ENCODE measurements around the gene PRKG1.
A peak's percentile ranks its signal among the peaks of the same experiment; 100 is the strongest.
"Not testable (repeated sequence)": the region's sequence is repeated elsewhere in the genome, so short reads cannot be mapped to it uniquely, and the experiment has no call there.

PRKG1 gene

DNA sequence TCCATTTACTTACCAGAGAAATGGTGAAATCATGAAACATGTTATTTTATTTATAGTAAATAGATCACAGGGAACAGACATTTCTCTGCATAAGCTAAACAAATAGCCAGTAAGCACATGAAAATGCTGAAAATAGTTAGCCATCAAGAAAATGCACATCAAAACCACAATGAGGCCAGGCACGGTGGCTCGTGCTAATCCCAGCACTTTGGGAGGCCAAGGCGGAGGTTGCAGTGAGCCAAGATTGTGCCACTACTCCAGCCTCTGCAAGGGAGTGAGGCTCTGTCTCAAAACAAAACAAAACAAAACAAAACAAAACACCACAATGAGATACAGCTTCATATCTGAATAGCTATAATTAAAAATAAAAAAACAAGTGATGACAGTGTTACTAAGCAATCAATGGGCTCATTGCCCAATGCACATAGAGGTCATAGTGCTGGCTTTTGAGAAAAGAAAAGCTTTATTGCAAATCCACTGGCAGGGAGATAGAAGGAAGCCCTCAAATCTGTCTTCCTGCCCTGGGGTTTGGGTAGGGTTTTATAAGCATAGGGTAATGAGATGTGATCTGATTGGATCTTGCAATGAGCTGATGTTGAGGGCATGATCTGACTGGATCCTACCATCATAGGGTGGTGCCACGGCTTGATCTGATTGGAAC lies 608.9 kb downstream of the PRKG1 start:
- DNase-seq, result no peak

DNA sequence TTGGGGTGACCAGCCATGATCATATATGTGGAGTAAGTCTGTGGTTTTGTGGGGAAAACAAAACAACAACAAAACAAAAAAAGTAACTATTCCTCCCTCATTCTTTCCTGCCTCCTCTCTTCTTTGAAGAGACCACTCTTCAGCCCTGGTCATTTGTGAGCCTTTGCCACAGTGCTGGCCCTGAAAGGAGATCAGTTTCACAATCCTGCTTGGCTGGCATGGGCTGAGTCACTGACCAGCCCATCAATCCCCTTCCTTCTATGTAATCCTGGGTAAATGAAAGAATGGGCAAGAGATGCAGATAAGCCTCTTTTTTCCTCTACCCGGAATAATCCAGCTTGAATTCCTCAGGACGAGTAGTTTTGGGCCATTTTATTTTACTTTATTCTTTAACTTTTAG lies 611.5 kb downstream of the PRKG1 start:
- DNase-seq, result no peak

DNA sequence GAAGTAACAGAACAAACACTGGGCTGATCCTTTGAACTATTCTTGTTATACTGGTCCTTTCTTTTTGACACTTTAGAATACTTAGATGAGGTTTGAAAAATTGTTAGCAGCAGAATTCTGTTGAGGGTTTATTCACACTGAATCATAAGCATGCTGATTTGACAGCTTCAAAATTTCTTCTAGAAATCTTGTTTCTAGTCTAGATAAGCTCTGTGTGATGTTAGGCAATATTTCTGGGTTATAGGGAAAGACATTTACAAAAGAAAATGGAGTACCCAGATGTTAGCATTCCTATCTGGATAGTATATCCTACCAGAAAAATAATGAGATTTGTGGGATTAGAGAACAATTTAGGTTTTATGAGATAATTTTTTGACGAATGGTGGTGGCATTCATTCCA lies 613.0 kb downstream of the PRKG1 start:
- DNase-seq, result no peak

DNA sequence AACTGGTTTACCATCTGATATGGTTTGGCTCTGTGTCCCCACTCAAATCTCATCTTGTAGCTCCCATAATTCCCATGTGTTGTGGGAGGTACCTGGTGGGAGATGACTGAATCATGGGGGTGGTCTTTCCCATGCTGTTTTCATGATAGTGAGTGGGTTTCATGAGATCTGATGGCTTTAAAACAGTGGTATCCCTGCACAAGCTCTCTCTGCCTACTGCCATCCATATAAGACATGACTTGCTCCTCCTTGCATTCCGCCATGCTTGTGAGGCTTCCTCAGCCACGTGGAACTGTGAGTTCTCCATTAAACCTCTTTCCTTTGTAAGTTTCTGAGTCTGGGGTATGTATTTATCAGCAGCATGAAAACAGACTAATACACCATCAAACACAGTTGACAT lies 614.5 kb downstream of the PRKG1 start:
- DNase-seq, result not testable (repeated sequence)

DNA sequence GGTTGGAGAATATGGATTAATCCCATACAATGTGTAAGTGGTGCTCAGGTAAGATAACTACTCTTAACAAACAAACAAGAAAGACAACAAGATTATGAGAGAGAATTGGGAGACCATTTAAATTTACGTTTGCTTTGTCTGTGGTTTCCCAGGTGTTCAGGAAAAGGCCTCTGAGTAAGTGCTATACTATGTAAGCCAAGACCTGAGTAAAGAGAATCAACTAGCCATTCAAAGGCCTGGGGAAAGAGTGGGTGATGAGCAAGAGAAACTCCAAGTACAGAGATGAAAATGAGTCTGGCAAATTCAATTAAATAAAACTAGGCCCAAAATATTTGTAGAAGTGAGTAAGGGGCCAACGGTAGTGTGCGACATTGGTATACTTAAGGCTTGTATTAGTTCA lies 615.2 kb downstream of the PRKG1 start:
- no peak for DNase-seq

DNA sequence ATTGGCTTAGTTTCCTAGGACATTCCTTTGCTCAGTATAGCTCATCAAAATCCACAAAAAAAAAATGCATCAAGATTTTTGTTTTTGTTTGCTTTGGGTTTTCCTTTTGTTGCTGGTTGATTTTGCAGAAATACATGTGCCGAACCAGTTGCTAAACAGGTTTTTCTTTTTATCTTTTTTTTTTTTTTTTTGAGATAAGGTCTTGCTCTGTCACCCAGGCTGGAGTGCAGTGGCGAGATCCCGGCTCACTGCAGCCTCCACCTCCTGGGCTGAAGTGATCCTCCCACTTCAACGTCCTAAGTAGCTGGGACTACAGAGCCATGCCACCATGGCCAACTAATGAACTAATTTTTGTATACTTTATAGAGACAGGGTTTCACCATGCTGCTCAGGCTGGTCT lies 616.8 kb downstream of the PRKG1 start:
- DNase-seq, result no peak

DNA sequence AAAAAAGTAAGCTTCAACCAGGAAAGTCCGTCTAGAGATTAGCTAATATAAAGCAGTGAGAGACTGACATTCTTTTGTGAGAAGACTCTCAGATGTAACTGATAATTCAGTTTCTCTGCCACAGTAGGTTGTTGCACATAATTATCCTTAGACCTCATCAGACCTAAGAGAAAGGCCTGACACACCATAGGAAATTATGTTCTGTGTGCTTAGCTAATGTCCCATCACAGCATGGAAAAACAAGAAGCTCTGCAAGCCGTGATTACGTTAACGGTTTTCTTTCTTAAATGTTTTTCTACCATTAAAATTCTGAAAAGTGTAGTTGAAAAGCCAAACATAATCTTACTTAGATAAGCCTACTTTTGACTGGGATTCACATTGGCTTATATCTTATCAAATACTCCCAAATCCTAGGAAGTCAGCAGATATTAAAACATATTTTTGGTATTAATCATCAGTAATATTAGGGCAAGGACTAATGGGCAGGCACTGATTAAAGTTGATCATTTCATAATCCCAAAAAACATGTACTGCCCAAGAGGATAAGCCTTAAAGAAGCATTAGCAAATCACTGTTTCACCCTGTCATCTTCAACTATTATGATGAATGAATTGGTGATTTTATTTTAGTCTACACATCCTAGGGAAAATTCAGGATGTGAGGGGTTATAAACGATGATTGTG lies 619.9 kb downstream of the PRKG1 start:
- no peak for DNase-seq

DNA sequence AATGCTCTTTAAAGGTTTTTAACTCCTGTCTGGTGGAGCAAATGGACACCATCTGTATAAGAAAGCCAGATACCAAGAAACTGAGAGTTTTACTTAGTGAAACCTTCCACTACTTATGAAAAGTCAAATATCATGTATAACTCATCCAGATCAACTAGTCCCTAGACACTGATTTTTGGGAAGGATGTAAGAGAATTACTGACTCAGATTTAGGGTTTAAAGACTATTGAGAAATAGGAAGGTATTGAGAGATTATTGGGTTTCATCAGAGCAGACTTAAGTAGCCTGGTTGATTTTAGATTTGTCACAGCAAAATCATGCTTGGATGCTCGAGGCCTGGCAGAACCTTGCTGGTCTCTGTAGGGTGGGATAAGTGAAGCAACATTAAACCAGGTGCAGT lies 622.0 kb downstream of the PRKG1 start:
- no peak for DNase-seq

DNA sequence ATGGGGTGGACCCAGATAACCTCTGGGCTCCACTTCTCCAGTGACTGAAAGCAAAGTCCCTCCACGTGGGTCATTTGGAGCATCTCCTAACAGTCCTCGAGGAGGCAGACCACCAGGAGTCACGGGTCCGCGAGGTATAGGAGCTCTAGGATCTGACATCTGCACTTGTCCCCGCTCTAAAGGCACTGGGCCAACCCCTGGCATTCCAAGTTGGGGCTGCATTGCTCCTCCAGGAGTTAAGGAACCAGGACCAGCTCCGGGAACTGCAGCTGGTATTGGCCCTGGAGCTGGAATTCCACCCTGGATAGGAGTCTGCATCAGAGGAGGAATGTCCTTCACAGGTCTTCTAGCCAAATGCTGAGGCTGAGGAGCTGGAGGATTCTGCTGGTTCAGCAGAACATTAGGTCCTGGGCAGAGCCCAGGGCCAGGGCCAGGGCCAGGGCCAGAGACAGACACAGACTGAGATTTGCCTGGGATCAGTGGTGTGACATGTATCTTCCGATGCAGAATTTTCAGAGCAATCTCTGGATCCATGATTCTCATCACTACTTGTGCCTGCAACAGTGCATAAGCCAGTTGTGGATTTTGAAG lies 624.3 kb downstream of the PRKG1 start:
- no peak for DNase-seq

DNA sequence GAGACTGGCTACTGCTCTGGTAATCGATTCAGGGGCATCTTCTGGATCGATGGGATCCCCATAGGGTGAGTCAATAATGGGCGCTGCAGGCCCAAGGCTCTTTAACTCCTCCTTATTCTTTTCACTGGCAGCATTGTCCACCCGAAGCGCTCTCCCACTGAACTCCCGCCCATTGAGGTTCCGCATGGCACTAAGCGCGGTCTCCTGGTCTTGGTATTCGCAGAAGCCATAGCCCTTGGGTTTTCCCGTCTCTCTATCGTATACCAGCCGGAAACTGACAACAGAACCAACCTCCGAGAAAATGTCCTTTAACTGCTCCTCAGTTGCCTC lies 624.8 kb downstream of the PRKG1 start:
- no peak for DNase-seq

DNA sequence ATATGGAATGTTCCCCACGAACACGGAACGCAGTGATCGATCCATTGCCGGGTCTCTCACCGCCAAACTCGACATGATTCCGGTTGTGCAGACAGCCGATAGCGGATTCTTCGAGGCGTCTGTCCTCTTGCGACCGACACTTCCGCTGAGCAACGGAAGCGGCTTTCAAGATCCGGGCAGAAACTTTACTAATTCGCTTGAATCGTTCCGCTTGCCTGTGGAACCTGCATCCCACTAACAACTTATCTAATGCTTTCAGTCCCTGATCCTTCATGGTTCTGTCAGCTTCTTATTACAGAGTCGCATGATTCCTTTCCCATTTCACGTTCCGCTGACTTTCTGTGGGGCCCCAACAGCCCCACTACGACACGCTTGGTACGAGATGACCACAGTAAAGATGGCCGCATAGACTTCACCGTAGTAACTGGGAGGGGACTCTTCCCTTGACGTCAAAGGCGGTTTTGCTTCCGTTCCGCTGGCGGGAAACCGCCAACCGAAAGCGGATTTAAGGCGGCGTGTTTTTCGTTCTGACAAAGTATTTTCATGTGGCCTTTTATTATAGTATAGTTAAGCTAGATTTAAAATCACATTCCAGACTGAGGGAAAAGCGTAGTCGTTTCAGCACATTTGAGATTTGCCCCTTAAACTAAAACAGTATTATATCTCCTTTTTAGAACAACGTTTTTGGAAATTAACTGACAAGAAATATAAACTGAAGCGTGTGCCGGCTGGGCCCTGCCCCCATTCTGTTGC lies 625.4 kb downstream of the PRKG1 start, which contains the start of gene CSTF2T:
TSS of gene CSTF2T (minus strand) at position 121 of the 753 bp plus-strand sequence. CDS start at position 75, 46 bp downstream.
- DNase-seq, result peak; percentile 87

DNA sequence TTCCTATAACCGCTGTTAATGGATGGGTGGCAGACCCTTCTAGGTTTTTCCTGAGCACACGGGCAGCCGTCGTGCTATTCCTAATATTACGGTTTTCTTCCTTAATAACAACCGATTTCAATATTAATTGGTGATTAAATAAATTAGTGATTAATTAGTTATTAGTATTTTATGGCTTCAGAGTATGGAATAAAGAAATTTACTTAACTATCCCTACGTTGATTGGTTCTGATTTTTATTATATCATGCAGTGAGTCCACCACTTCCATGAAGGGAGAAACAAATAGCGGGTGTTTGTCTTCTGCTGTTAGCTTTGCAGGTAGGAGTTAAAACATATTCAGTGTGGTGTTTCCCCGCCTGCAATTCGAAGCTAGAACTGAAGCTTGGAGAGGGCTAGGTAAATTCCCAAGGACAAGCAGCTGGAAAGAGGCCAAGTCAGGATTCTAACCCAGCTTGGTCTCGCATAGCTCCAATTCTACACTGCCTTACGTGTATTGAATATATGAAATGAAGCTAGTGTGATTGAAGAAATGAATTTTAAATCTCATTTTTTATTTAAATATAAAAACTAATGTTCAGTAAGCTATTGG lies 626.0 kb downstream of the PRKG1 start:
- no peak for DNase-seq

DNA sequence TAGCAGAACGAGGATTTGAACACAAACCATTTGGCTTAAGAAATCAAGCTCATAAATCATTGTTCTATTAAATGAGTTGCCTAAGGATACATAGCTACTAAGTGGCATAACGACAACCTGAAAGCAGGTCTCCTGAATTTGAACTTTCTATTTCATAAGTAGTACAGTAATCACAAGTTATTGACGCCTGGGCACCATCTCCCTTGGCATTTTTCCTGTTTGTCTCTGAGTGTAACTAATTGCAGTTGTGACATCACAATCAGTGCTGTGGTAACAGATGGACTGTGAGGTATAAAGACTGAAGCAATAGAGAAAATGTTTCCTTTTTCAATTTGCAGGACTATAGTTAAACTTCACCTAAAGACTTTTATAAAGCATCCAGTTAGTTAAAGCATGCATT lies 631.5 kb downstream of the PRKG1 start:
- DNase-seq, result no peak

DNA sequence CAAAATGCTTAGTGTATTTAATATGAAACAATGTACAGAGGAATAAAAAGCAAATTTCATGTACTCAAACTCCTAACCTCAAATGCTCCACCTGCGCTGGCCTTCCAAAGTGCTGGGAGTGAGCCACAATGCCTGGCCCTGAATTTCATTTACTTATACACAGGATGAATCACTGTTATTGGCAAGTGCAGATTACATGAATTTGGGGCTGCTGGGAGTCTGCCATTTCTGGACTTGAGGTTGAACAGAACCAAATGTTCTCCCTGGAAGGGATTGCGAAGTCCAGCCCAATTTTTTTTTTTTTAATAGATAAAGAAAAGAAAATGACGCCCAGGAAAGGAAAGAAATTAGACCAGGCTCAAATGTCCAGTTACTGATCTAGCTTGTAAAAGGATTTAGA lies 631.9 kb downstream of the PRKG1 start:
- no peak for DNase-seq

DNA sequence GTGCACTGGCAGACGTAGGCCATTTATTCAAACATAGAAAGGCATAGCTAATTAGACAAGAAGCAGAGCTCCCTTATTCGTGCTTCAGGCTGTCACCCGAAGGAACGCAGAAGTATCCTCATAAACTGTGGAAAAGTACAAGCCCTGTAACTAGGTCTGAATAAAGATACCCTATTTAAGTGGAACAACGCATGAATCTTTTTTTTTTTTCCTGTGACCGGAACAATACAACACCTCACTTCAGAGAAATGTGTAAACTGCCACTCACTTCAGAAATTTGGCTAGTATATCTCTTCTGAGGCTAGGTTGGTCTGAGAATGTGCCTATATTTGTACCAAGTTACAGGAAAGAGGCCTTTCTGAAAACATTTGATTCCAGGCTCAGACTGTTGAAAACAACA lies 633.1 kb downstream of the PRKG1 start:
- no peak for DNase-seq

DNA sequence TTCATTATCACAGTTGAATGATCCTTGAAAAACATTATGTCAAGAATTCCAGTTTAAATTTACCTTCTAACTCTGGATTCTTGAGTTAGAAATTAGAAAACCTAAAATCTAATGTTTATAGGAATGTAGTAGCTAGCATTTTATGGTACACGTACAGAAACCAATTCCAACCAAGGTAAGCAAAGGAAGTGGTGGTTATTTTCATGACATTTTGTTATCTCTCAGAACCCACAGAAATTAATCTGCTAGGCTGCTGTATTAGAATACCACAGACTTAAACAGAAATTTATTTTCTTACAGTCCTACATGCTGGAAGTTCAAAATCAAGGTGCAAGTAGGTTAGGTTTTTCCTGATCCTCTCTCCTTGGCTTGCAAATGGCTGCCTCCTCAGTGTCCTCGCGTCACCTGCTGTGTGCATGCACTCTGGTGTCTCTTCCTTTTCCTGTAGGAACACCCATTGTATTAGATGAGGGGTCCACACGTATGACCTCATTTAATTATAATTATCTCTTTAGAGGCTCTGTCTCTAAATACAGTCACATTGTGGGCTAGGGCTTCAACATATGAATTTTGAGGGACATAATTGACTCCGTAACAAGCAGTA lies 633.6 kb downstream of the PRKG1 start:
- DNase-seq, result no peak

DNA sequence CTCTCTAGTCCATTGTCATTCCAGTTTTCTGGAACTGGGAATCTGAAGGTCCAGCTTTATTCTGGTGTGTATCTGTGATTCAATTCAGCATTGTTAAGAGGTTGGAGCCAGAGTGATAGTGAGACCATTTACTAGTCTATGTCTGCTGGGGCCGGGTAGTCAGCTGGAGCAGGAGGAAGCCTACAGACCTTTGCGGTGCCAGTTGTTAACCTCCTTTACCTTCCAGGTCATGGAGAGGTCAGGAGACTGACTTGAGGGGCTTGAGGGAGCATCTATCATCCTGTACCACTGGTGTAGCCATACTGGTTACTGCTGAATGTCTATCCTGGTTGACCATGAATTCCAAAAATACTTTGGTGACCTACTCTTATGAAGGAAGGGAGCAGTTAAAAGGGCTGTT lies 634.3 kb downstream of the PRKG1 start:
- DNase-seq, result no peak

DNA sequence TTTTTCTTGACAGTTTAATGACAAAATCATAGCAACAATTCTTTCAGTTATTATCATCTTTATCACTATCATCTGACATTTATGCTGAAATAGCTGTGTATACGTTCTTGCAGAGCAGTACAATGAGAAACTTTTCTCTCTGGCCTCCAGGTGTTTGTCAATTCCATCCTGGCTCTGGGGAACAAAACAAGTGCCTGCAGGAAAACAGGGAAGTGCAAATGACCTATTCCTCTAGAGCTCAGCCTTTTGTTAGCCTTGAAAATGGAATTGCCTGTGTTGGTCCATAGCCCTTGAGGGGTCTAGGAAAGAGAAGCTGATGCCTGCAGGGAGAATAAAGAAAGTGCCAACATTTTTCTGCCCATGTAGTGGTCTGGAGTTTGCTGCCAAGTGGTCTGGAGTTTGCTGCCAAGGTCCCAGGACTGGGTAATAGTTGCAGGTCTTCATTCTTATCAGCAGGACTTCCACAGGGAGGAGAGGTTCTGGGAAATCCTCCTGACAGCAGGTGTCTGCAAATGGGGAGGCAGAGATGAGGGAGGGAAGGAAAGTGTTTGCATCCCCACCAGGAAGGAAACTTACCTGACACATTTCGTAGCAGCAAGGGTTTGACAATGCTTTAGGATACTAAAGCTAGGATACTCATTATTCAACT lies 635.2 kb downstream of the PRKG1 start:
- DNase-seq, result no peak

DNA sequence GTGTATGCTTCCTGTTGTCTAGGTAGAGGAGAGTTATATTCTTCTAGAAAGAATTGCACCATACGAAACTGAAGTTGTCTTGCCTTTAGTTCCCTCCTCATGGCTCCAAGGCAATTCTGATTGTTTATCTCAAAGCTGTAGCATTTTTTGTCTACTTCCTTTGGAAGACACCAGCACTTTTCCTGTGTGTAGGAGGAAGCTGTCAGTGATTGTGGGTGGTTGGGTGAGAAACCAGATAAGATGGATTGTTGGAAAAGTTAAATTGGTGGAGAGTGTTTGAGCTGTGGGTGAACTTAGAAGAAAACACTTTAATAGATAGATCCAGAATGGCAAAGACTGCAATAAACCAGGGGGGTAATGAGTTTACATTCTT lies 637.2 kb downstream of the PRKG1 start:
- no peak for DNase-seq

DNA sequence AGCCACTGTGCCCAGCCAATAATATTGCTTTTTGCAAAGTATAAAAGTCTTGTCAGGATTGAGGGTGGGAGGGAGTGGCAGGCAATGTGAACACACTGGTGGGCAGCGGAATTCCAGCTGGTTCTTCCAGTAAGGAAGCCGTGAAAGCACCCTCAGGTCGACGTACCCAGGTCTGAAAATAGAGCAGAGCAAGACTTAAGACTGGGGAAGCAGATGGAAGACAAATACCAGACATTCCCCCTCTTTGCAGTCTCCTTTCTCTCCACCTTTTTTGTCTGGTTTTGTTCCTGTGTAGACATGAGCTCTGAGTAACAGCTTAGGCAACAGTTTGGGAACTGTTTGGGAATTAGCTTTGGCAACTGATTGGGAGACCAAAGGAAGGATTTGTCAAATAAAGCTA lies 642.7 kb downstream of the PRKG1 start:
- DNase-seq, result no peak

DNA sequence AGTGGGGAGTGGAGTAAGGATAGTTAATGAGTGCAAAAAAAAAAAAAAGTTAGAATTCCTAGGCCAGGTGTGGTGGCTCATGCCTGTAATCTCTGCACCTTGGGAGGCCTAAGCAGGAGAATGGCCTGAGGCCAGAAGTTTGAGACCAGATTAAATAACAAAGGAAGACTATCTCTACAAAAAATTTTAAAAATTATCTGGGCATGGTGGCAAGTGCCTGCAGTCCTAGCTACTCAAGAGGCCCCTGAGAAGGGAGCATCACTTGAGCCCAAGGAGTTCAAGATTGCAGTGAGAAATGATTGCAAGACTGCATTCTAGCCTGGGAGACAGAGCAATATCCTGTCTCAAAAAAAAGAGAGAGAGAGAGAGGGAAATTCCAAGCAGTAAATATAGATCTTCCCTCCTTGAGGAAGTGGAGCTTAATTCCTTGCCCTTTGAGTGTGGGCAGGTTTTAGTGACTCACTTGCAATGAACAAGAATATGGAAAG lies 644.6 kb downstream of the PRKG1 start:
- no peak for DNase-seq

DNA sequence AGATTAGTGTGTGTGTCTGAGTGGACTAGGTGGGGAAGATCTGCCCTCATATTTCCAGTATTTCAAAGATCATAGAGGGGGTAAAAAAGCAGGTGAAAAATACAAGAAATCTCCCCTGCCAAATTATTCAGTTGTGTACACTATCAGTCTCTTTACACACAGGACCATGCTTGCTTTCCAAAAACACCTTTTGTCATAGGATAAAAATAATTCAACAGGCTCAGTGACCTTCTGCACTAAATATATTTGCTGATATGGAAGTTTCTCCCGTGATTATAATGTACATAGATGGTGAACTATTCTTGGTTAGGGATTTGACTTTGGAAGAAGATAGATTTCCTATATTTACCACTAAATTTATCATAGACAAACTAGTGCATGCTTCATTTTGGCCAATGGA lies 649.8 kb downstream of the PRKG1 start:
- DNase-seq, result no peak

All from NCI-H1417 treated with DMSO at 0.1 percent for 48 hours (cell line).